Muscle layer of duodenum (tissue), 2 donors: ENCODE results near the gene FHAD1.

Experiments used
- H3K27ac ChIP-seq: one replicate; pipeline ENCODE4 v1.7.0; 2013; ENCODE audit warnings: mild to moderate bottlenecking, low read length
- H3K27me3 ChIP-seq: one replicate; pipeline ENCODE4 v1.7.0; 2013; ENCODE audit warnings: low read depth, mild to moderate bottlenecking, control low read depth, low read length
- H3K36me3 ChIP-seq, 2 donors: one replicate each; pipeline ENCODE4 v1.7.0; 2013; ENCODE audit warnings: low read length in 2 of 2, control low read depth in 1 of 2, mild to moderate bottlenecking in 1 of 2; ENCODE audit not compliant: insufficient read depth in 2 of 2, control insufficient read depth in 1 of 2
- H3K4me1 ChIP-seq, 2 donors: one replicate each; pipeline ENCODE4 v1.7.0; 2013; ENCODE audit warnings: low read length in 2 of 2, mild to moderate bottlenecking in 2 of 2, control low read depth in 1 of 2, moderate library complexity in 1 of 2; ENCODE audit not compliant: insufficient read depth in 2 of 2, control insufficient read depth in 1 of 2
- H3K4me3 ChIP-seq, 2 donors: one replicate each; pipeline ENCODE4 v1.7.0; 2013; ENCODE audit warnings: low read length in 2 of 2, low read depth in 1 of 2, mild to moderate bottlenecking in 1 of 2
- H3K9me3 ChIP-seq, 2 donors: one replicate each; pipeline ENCODE4 v1.7.0; 2013; ENCODE audit warnings: low read length in 2 of 2, control low read depth in 1 of 2, mild to moderate bottlenecking in 1 of 2; ENCODE audit not compliant: control insufficient read depth in 1 of 2
- donor health status: healthy.

FHAD1 gene

DNA sequence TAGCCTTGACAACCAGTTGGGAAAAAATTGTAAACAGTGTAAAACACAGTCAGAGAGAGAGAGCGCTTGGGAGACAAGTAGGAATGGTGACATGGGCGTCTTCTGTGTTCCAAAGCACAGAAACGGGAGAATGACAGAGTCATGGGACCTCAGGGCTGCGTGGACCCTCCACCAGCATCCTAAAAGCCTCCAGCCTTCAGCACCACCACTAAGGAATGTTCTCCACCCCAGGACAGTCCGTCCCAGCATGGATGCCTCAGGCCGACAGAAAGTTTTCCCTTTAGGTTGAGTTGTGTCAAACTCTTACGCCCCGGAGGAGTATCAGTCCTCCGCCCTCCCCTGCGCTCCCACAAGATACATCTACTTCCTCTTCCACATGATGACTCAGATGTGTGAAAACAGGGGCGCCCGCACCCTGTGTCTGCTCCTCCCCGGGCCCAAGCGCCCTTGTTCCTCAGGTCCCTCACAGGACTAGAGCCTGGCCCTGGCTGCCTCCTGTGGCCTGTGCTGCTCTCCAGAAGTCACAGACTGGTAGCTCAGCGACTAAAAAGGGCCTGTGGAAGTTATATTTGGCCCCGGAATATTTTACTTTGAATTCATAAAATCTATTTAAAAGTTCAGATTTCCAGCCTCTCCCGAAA, 98.8 kb downstream of the FHAD1 start:
- Histone ChIP-seq H3K27ac (no peak overlapping the region), H3K4me3 (no peak overlapping the region), H3K36me3 (no peaks in the 10 kb centered on the region), H3K9me3 (no peaks in the 10 kb centered on the region), H3K4me1 (peaks cover 10 to 17% of the 10 kb centered on the region in 2 donors), H3K27me3 (no peaks in the 10 kb centered on the region)

DNA sequence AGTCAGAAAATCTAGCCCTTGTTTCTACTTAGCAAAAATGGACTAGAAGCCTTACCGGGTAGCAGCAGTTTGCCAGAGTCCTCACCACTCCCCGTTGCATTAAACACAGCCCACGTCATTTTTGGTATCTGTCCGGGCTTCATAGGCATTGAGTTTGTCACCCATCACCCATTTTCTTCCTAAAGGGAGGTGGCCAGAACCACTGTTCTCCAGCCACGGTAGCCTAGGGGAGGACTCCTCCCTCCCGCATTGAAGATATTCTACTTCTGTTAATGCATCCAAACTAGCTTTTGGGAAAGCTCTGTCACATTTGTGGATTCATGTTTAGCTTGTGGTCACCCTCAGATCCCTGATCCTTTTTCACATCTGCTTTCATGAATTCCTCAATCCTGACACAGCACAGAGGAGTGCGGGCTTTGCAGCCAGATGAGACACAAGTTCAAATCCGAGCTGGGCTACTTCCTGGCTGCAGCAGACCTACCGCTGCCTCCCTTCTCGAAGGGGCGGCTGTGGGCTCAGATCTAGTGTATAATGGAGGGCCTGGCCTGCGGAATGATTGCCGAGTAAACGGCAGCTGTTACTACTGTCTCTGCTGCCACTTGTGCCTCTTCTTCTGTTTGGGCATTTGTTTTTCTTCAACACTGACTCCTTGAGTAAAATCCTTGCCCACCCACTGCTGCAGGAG, 99.5 kb downstream of the FHAD1 start:
- no peaks in the 10 kb centered on the region for H3K9me3 ChIP-seq
- H3K4me1 ChIP-seq, result peaks cover 10 to 17% of the 10 kb centered on the region in 2 donors
- H3K27ac ChIP-seq, result no peak overlapping the region
- H3K4me3 ChIP-seq, result no peak overlapping the region
- H3K36me3 ChIP-seq, result no peaks in the 10 kb centered on the region
- no peaks in the 10 kb centered on the region for H3K27me3 ChIP-seq

DNA sequence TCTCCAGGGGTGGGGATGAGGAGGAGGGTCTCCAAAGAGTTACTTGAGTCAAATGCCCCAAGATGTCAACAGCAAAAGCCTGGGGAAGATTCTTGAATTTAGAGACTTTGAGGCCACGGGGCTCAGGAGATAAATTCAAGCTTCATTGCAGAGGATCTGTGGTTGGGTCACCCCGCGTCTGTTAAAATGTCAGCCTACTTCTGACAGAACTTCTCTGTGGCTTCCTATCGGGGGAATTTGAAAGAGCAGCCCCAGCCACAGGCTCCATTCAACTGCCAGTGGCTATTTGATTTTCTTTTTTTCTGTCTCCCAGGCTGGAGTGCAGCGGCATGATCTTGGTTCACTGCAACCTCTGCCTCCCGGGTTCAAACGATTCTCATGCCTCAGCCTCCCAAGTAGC, 100.2 kb downstream of the FHAD1 start:
- no peaks in the 10 kb centered on the region for H3K27me3 ChIP-seq
- no peak overlapping the region for H3K4me3 ChIP-seq
- no peak overlapping the region for H3K27ac ChIP-seq
- H3K9me3 ChIP-seq, result no peaks in the 10 kb centered on the region
- no peaks in the 10 kb centered on the region for H3K36me3 ChIP-seq
- peaks cover 6 to 17% of the 10 kb centered on the region in 2 donors for H3K4me1 ChIP-seq

DNA sequence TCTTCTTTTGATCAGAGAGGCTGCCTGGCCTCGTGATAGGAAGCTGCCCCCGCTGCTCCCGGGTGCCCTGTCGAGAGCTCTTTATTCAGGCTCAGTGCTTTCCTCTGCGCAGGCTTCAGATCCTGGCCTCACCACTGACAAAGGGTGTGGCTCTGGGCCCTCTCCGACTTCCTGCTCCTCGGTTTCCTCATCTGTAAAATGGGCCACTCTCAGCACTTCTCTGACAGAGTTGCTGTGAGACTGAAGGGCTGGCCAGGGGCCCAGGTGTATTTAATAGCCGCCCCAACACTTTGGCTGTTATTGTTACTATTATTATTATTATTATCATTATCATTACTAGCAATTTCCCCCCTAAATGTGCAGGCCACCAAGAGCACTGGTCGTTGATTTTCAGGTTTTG, 101.6 kb downstream of the FHAD1 start:
- Histone ChIP-seq H3K27ac (no peak overlapping the region), H3K9me3 (no peaks in the 10 kb centered on the region), H3K27me3 (no peaks in the 10 kb centered on the region), H3K4me3 (no peak overlapping the region), H3K36me3 (no peaks in the 10 kb centered on the region), H3K4me1 (peaks cover 6 to 12% of the 10 kb centered on the region in 2 donors)

DNA sequence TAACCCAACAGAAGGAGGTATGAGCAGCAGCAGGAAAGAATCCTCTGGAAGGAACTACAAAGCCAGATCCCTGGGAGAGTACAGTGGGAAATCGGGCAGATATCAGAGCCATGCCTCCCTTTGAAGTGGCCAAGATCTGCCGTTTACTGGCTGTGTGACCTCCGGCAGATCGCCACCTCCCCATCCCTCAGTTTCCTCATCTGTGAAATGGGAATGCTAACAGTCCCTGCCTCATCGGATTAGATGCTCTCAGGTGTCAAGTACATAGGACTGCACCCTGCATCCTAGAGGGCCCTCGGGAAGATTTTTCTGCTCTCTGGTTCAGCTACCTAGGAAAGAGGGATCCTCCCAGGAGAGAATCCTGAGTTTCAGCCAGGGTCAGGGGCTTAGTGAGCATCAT, 102.1 kb downstream of the FHAD1 start:
- Histone ChIP-seq H3K27ac (no peak overlapping the region), H3K4me1 (peaks cover 6 to 8% of the 10 kb centered on the region in 2 donors), H3K9me3 (no peaks in the 10 kb centered on the region), H3K4me3 (no peak overlapping the region), H3K36me3 (no peaks in the 10 kb centered on the region), H3K27me3 (no peaks in the 10 kb centered on the region)

DNA sequence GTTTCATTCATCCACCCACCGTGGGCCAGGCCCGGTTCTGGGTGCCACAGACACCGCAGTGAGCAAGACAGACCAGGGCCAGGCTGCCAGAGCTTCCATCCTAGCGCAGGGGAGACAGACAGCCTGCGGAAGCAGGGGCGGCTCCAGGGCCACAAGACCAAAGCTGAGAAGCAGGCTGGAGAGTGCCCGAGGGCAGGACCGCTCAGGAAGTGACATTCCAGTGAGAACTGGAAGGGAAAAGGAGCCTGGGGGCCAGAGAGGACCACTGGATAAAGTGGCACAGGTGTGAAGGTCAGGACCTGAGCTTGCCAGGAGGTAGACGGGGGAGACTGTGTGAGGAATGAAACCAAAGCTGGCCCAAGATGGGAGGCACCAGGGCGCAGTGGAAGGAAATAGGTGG, 103.1 kb downstream of the FHAD1 start:
- no peak overlapping the region for H3K27ac ChIP-seq
- no peaks in the 10 kb centered on the region for H3K27me3 ChIP-seq
- H3K4me1 ChIP-seq, result peaks cover 2 to 6% of the 10 kb centered on the region in 2 donors

DNA sequence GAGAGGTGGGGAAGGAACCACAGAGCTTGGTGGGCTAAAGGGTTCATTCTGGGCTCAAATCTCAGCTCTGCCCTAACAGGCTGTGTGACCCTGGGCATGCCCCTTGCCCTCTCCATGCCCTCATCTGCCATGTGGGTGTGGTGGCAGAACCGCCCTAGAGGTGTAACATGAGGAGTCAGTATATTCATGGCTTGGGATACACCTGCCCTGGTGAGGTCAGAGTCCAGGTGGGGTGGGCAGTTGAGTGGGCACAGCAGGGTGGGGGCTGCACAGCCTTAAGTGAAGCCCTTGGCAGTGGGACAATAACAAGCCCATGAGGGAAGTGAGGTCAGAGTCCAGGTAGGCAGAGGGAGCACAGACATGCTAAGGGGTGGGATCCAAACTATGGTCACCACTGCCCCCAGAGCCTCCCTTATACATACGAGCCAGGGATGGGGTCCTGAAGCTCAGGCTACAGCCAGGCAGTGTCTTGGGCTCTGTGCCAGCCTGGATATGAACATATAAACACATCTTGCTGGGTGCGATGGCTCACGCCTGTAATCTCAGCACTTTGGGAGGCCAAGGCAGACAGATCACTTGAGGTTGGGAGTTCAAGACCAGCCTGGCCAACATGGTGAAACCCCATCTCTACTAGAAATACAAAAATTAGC, 103.7 kb downstream of the FHAD1 start:
- H3K27ac ChIP-seq, result peak overlapping the region; percentile 16
- no peaks in the 10 kb centered on the region for H3K9me3 ChIP-seq
- H3K4me1 ChIP-seq, result peaks cover 0 to 1% of the 10 kb centered on the region in 2 donors

More for the DNA sequence above, 103.1 kb downstream of the FHAD1 start:
- Histone ChIP-seq H3K9me3 (no peaks in the 10 kb centered on the region), H3K36me3 (no peaks in the 10 kb centered on the region), H3K4me3 (no peak overlapping the region)

DNA sequence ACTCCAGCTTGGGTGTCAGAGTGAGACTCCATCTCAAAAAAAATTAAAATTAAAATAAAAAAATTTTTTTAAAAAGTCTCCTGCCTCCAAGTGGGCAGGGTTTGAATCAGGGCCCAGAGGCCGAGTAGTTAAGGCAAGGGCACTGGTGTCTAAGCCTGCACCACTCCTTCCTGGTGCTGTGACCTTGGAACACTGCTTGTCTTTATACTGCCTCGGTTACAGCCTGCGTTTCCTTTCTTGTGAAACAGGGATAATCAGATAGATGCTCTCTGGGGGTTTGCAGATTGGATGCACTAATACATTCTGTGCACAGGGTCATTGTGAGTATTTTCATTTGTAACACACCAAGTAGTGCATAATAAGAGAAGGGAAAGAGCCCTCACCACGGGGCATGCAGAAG, 104.3 kb downstream of the FHAD1 start:
- Histone ChIP-seq H3K4me3 (no peak overlapping the region), H3K9me3 (no peaks in the 10 kb centered on the region), H3K27ac (no peak overlapping the region), H3K36me3 (no peaks in the 10 kb centered on the region), H3K4me1 (no peaks in the 10 kb centered on the region), H3K27me3 (no peaks in the 10 kb centered on the region)

More for the DNA sequence above, 103.7 kb downstream of the FHAD1 start:
- no peaks in the 10 kb centered on the region for H3K36me3 ChIP-seq
- no peak overlapping the region for H3K4me3 ChIP-seq
- no peaks in the 10 kb centered on the region for H3K27me3 ChIP-seq

DNA sequence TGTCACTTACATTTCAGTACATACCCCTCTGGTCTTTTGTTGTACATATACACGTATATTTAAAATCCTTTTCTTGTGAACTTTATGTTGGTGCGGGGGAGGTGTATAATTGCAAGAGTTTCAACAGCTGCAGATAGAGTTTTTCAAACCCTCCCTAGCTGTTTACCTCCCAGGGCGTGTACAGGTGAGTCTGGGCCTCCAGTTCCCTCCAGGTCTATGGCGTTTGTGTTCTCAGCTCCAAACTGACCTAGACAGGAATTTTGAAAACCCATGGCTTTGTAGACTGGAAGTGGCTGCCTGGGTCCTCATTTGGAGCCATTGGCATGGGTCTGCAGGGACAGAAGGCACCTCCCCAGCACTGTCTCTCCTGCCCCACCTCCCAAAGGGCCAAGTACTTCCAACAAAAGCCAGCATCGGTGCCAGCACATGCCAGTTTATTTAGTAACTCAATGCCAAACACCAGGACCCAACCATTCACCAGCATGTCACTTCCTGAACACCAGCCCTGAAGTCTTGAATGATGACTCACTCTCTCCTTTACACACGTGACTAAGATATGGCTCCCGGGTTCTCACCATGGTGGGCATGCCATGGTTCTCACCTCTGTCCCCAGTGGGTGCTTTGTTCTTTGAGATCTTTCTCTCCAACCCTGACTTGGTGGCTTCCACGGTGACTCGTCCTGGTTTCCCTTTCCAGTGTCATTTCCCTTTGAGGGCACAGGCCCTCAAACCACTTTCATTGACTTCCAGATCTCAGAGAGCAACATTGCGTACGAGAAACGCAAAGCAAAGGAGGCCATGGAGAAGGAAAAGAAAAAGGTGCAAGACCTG, 105.3 kb downstream of the FHAD1 start:
- Histone ChIP-seq H3K4me1 (no peaks in the 10 kb centered on the region), H3K27me3 (no peaks in the 10 kb centered on the region), H3K9me3 (no peaks in the 10 kb centered on the region), H3K4me3 (no peak overlapping the region), H3K36me3 (no peaks in the 10 kb centered on the region), H3K27ac (no peak overlapping the region)

DNA sequence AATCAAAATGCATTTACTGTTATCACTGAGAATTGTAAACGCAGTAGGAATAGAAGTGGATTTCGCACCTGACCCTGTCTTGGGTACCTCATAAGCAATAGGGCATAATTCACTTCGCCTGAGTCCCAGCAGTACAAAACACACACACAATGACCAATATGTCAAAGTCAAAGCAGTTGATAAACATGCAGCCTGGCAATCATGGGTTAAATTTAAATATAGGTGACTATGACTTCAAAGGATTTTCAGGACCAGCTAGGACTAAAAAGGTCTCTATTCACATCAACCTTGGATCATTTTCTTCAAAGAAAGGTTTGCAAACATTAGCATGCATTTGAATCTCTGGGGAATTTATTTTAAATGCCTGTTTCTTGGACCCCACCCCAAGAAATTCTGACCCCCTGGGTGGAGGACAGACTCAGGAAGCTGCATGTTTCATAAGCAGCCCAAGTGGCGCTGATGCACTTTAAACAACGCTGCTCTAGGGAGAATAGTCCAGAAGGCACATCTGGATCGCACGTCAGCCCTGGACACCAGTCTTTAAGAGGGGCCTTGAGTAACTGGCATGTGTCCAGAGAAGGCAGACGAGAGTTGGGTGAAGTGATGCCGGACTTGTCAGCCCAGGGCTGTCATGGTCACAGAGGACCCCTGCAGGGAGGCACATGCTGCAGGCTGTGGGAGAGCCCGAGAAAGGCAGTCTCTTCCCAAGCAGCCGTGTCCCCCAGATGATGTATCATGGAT, 107.0 kb downstream of the FHAD1 start:
- H3K4me1 ChIP-seq, result no peaks in the 10 kb centered on the region
- no peak overlapping the region for H3K4me3 ChIP-seq
- no peaks in the 10 kb centered on the region for H3K27me3 ChIP-seq
- H3K9me3 ChIP-seq, result no peaks in the 10 kb centered on the region
- H3K36me3 ChIP-seq, result no peaks in the 10 kb centered on the region
- no peak overlapping the region for H3K27ac ChIP-seq
